NCI-H524 treated with DMSO at 0.1 percent for 48 hours (cell line): ENCODE measurements around the gene PTH1R.

Experiments used
- DNase-seq: peaks from one replicate; lab custom pipeline; 2025; lab: John Stamatoyannopoulos, UW

Gene PTH1R

GRCh38 chr3:46913644-46914043 is 36.1 kb downstream of the PTH1R start:
- DNase-seq, result no peak

GRCh38 chr3:46914849-46915248 is 37.3 kb downstream of the PTH1R start:
- no peak for DNase-seq

GRCh38 chr3:46915297-46915822 is 37.8 kb downstream of the PTH1R start:
- no peak for DNase-seq

- DNase-seq, result no peak
Observed at GRCh38 chr3:46916278-46916677, 38.8 kb downstream of the PTH1R start.

GRCh38 chr3:46916799-46917198 is 39.3 kb downstream of the PTH1R start:
- DNase-seq, result no peak

- DNase-seq, result no peak
Observed at GRCh38 chr3:46917257-46917656, 39.7 kb downstream of the PTH1R start.

- no peak for DNase-seq
Observed at GRCh38 chr3:46918202-46918601, 40.7 kb downstream of the PTH1R start.

GRCh38 chr3:46918634-46919033 is 41.1 kb downstream of the PTH1R start:
- DNase-seq, result no peak

GRCh38 chr3:46921041-46921440 is 43.5 kb downstream of the PTH1R start:
- no peak for DNase-seq

- DNase-seq, result no peak
Observed at GRCh38 chr3:46921871-46922271, 44.4 kb downstream of the PTH1R start.

GRCh38 chr3:46922426-46922825 is 44.9 kb downstream of the PTH1R start:
- no peak for DNase-seq

GRCh38 chr3:46922871-46923558 is 45.5 kb downstream of the PTH1R start:
- no peak for DNase-seq

GRCh38 chr3:46923559-46924350 is 46.2 kb downstream of the PTH1R start:
- no peak for DNase-seq

- DNase-seq, result no peak
Observed at GRCh38 chr3:46924921-46925584, 47.5 kb downstream of the PTH1R start.

- DNase-seq, result no peak
Observed at GRCh38 chr3:46925585-46925934, 48.0 kb downstream of the PTH1R start.

- no peak for DNase-seq
Observed at GRCh38 chr3:46926039-46926438, 48.5 kb downstream of the PTH1R start.

- DNase-seq, result no peak
Observed at GRCh38 chr3:46926447-46926846, 48.9 kb downstream of the PTH1R start.

- no peak for DNase-seq
Observed at GRCh38 chr3:46926871-46927717, 49.6 kb downstream of the PTH1R start.

GRCh38 chr3:46927718-46928073 is 50.2 kb downstream of the PTH1R start:
- DNase-seq, result no peak

GRCh38 chr3:46928282-46928681 is 50.8 kb downstream of the PTH1R start:
- DNase-seq, result no peak

- no peak for DNase-seq
Observed at GRCh38 chr3:46929324-46929723, 51.8 kb downstream of the PTH1R start.
